Urothelium cell line (cell line): Measurements from ENCODE around the gene ASPHD1.
"Not testable (repeated sequence)": the region's sequence is repeated elsewhere in the genome, so short reads cannot be mapped to it uniquely, and the experiment has no call there.

Experiments used
- DNase-seq: peaks from one replicate; pipeline ENCODE4 v3.0.0; 2011; ENCODE audit warnings: low spot score, mixed read lengths
- FAIRE-seq: peaks from 2 replicates; lab custom pipeline; 2011; peaks lifted over from hg19 to GRCh38; lab: Jason Lieb, UNC

The ASPHD1 gene

GRCh38 chr16:29877266-29877961, 22.9 kb upstream of the ASPHD1 start:
- DNase-seq (no peak), FAIRE-seq (no peak)

- no peak for FAIRE-seq
- DNase-seq, result no peak
Measured at GRCh38 chr16:29878172-29878571, 22.1 kb upstream of the ASPHD1 start.

GRCh38 chr16:29881050-29881449, 19.2 kb upstream of the ASPHD1 start:
- FAIRE-seq (no peak), DNase-seq (no peak)

GRCh38 chr16:29883987-29884386, 16.3 kb upstream of the ASPHD1 start:
- FAIRE-seq (no peak), DNase-seq (no peak)

- not testable (repeated sequence) for FAIRE-seq, DNase-seq
Measured at GRCh38 chr16:29889372-29889771, 10.9 kb upstream of the ASPHD1 start.

- FAIRE-seq, result no peak
- no peak for DNase-seq
Measured at GRCh38 chr16:29891525-29892457, 8.5 kb upstream of the ASPHD1 start.

DNA sequence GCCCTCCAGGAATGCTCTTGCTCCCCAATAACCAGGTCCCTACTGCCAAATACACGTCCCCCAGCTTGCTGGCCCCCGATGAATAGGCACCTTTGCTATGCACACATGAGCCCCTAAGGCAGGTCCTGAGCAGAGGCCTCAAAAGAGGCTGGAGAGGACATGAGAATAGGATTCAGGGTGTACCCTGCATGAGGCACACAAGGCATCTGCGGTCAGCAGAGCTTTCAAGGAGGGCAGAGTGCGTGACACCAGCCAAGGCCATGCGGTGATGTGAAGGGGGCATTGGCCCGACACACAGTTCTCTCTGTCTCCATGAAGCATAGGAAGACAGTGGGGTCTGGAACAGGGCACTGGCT, 7.9 kb upstream of the ASPHD1 start:
- FAIRE-seq, result no peak
- no peak for DNase-seq

- no peak for FAIRE-seq
Measured at GRCh38 chr16:29893553-29893952, 6.7 kb upstream of the ASPHD1 start.

GRCh38 chr16:29894352-29894751, 5.9 kb upstream of the ASPHD1 start:
- DNase-seq (no peak), FAIRE-seq (no peak)

More at GRCh38 chr16:29893553-29893952, 6.7 kb upstream of the ASPHD1 start:
- DNase-seq, result no peak

DNA sequence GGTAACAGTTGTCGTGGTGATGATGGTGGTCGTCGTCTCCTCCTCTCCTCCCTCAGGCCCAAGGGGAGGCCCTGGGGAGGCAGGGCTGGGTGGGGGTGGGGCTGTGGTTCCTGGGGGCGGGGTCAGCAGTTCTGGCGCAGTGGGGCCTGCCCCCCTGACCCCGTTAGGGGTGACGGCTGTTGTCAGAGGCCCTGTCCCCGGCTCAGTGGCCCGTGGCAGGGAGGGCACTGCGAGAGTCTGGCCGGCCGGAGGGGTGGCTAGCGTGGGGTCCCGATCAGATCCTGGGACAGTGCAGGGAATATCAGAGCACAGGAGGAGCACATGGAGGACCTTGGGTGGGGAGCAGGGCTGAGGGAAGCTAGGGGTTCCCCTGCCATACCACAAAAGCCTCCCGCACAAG, 3.4 kb upstream of the ASPHD1 start:
- no peak for DNase-seq

GRCh38 chr16:29897333-29897732, 3.0 kb upstream of the ASPHD1 start:
- FAIRE-seq, result no peak
- no peak for DNase-seq

More for the DNA sequence above, 3.4 kb upstream of the ASPHD1 start:
- FAIRE-seq, result no peak

DNA sequence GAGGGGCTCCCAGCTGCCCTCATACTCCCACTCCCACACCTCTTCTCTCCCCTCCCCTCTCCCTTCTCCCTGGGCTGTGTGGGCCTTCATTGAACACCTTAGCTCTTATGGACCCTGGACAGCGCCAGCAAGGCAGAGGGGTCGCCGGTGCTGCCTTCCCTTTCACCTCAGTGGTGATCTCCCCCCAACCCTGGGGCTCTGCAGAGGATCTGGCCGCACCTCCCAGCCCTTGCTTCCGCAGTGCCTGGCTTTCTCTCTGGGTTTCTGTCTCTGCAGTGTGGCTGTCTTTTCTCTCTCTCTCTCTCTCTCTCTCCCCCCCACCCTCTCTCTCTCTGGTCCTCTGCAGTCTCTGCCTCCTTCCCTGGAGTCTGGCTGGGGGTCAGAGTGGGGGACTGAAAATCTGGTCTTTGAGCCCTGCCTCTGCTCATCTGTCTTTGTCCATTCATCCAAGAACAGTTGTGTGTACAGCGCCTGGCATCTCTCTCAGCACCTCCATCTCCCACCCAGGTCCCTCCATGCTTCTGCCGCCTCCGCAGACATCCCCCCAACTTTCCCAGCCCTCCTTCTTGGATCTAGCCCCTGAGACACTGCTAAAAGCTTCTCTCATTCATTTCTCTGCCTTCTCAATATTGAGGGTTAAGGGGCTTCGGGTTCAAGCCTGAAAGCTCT, 2.0 kb upstream of the ASPHD1 start:
- FAIRE-seq (no peak), DNase-seq (no peak)

DNA sequence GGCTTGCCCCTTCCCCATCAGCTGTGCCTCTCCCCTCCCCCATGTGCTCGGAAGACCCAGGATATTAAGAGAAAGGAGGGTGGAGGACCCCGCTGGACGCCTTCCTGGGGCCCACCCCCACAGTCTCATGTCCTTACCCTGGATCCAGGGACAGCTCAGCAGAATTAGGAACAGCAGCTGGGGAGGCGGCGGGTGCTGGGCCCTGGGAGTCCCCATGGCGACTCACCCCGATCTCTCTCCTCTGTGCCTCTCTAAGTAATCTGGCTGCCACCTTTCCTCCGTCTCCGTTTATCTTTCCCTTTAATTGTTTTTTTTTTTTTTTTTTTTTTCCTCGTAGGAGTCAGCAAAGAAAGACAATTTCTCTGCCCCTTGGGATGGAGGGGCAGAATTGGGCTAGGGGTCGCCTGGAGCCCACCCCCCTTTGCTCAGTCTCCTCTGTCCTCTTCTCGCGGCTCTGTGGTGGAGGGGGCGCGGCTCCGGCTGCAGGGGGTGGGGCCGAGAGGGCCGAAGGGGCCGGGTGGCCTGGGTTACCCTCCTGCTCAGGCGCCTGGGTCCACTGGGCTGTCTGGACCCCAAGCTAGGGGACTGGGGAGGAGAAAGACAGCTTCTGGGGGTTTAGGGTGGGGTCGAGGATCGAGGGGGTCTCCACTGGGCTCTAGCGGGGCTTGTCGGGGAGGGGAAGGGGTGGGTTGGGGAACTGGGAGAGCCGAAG, 1.3 kb upstream of the ASPHD1 start:
- no peak for FAIRE-seq
- peak; percentile 67 for DNase-seq

GRCh38 chr16:29899516-29900101, 679 bp upstream of the ASPHD1 start, which contains the start of gene SEZ6L2:
TSS of gene SEZ6L2 (minus strand) at chr16:29899550. CDS start at chr16:29899019, 531 bp downstream.
- DNase-seq (peak; percentile 89), FAIRE-seq (no peak)

DNA sequence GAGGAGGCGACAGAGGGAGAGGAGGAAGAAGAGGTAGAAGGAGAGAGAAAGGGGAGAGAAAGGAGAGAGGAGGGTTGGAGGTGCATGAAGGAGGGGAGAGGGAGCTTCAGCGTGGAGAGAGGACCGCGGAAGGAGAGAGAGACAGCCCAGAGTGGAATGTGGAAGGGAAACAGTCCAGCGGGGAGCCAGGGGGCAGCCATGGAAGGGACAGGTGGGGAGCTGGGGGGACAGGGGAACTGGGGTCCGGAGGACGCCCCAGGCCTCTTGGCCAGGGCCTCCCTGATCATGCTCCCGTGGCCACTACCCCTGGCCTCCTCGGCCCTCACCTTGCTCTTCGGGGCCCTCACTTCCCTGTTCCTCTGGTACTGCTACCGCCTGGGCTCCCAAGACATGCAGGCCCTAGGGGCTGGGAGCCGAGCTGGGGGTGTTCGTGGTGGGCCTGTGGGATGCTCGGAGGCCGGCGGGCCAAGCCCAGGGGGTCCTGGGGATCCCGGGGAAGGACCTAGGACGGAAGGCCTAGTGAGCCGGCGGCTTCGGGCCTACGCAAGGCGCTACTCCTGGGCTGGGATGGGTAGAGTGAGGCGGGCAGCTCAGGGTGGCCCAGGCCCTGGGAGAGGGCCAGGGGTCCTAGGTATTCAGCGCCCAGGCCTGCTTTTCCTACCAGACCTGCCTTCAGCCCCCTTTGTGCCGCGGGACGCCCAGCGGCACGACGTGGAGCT, 759 bp downstream of the ASPHD1 start:
- DNase-seq, result no peak
- no peak for FAIRE-seq

- no peak for DNase-seq
- no peak for FAIRE-seq
Measured at GRCh38 chr16:29901607-29901945, 1.3 kb downstream of the ASPHD1 start.

- DNase-seq, result no peak
- no peak for FAIRE-seq
Measured at GRCh38 chr16:29903590-29903989, 3.3 kb downstream of the ASPHD1 start.

- FAIRE-seq (no peak), DNase-seq (no peak)
Measured at GRCh38 chr16:29904947-29905346, 4.7 kb downstream of the ASPHD1 start.

DNA sequence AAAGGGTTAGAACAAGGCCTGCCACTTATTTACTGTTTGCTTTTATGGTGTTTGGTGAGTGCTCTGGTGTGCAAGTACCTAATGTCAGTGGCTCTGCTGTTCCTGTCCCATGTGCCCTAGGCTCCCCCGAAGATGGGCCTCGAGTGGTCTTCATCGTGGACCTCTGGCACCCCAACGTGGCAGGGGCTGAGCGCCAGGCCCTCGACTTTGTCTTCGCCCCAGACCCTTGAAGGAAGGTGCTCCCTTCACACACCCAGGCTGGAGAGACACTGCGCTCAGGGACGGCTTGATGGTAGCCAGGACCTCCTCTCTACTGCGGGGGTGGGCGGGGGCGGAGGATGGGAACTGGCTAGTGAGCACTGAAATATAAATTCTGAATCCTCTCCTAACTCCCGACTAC, 5.4 kb downstream of the ASPHD1 start:
- FAIRE-seq (no peak), DNase-seq (no peak)
